AG04449 (cell line): Measurements from ENCODE around the gene ZNF664.

Experiments
- CTCF ChIA-PET: fragments of 350-600 bp; formaldehyde crosslinking; extraction: SDS; loops from one replicate; lab custom pipeline; 2021; ENCODE audit warnings: antibody characterized with exemption; lab: Yijun Ruan, JAX
- POLR2A ChIA-PET: fragments of 400-600, 350-600 bp; formaldehyde crosslinking; extraction: SDS; loops from one replicate; lab custom pipeline; 2020; ENCODE audit warnings: antibody characterized with exemption, inconsistent platforms; lab: Yijun Ruan, JAX
- DNase-seq: peaks from one replicate; pipeline ENCODE4 v3.0.0-alpha.2; 2010; ENCODE audit warnings: low read depth, low spot score
- H3K4me3 ChIP-seq: 2 replicates; pipeline ENCODE4 v1.5.1; 2011; ENCODE audit warnings: low read depth, mild to moderate bottlenecking, control low read depth, low read length
- CTCF ChIP-seq: IDR thresholded peaks from one replicate; pipeline ENCODE4 v1.5.1; 2011; ENCODE audit warnings: mild to moderate bottlenecking, moderate library complexity, low read length, control low read depth, inconsistent platforms; ENCODE audit not compliant: insufficient read depth; ENCODE audit errors: missing control alignments

Gene ZNF664

GRCh38 chr12:123982269-123982668 is 9.3 kb downstream of the ZNF664 start:
- DNase-seq, result no peak
- POLR2A ChIA-PET, result no interaction called here
- TF ChIP-seq CTCF, result no peak
- CTCF ChIA-PET, result interaction anchor here (4.6 to 7.0 kb wide), 3 partner anchors 14 to 180 kb away, joined by 35 to 94 read pairs (median 51); no protein-coding TSS in a partner anchor
- no peak overlapping the region for H3K4me3 ChIP-seq

- peak; percentile 64 for TF ChIP-seq CTCF
- no peak overlapping the region for H3K4me3 ChIP-seq
- DNase-seq, result no peak
- ChIA-PET CTCF (interaction anchor here (0.8 to 7.0 kb wide), 22 partner anchors 8 to 221 kb away, joined by 3 to 94 read pairs (median 4); partner anchors contain the start of gene DNAH10), POLR2A (no interaction called here)
Measured at GRCh38 chr12:123983822-123984485, 10.9 kb downstream of the ZNF664 start.

GRCh38 chr12:123984903-123985302 is 11.9 kb downstream of the ZNF664 start:
- TF ChIP-seq CTCF, result no peak
- ChIA-PET CTCF (interaction anchor here (1.1 to 7.0 kb wide), 16 partner anchors 9 to 273 kb away, joined by 3 to 94 read pairs (median 6); partner anchors contain the start of gene ATP6V0A2), POLR2A (no interaction called here)
- no peak for DNase-seq
- no peak overlapping the region for H3K4me3 ChIP-seq

- DNase-seq, result no peak
- POLR2A ChIA-PET, result interaction anchor here (1.1 kb wide), 1 partner anchor 8 kb away, joined by 4 read pairs; no protein-coding TSS in a partner anchor
- H3K4me3 ChIP-seq, result no peak overlapping the region
- CTCF ChIA-PET, result interaction anchor here (0.8 to 7.0 kb wide), 11 partner anchors 10 to 240 kb away, joined by 3 to 51 read pairs (median 5); no protein-coding TSS in a partner anchor
- no peak for TF ChIP-seq CTCF
Measured at GRCh38 chr12:123986374-123986965, 13.5 kb downstream of the ZNF664 start.

GRCh38 chr12:123987022-123987421 is 14.0 kb downstream of the ZNF664 start:
- no peak overlapping the region for H3K4me3 ChIP-seq
- POLR2A ChIA-PET, result interaction anchor here (1.1 kb wide), 1 partner anchor 8 kb away, joined by 4 read pairs; no protein-coding TSS in a partner anchor
- TF ChIP-seq CTCF, result no peak
- no peak for DNase-seq
- CTCF ChIA-PET, result interaction anchor here (0.6 to 7.0 kb wide), 11 partner anchors 9 to 241 kb away, joined by 3 to 51 read pairs (median 4); no protein-coding TSS in a partner anchor

- no peak for DNase-seq
- POLR2A ChIA-PET, result no interaction called here
- TF ChIP-seq CTCF, result no peak
- no peak overlapping the region for H3K4me3 ChIP-seq
- CTCF ChIA-PET, result interaction anchor here (7.0 kb wide), 1 partner anchor 85 kb away, joined by 51 read pairs; no protein-coding TSS in a partner anchor
Measured at GRCh38 chr12:123989168-123989567, 16.2 kb downstream of the ZNF664 start.
